A673 (cell line): ENCODE data around the gene PLEK.
"Not testable (repeated sequence)": the region's sequence is repeated elsewhere in the genome, so short reads cannot be mapped to it uniquely, and the experiment has no call there.

Source experiments
- CTCF ChIP-seq: fragments of 300-800, 200-600 bp; sonication (generic); conservative IDR thresholded peaks from 2 replicates; pipeline ENCODE4 v1.5.1; 2017; ENCODE audit warnings: low read depth, mild to moderate bottlenecking, antibody characterized with exemption, low read length, moderate library complexity, mixed read lengths
- EZH2 ChIP-seq: fragments of 200-600 bp; sonication (generic); IDR thresholded peaks from 2 replicates; pipeline ENCODE4 v1.6.1; 2017; ENCODE audit warnings: borderline replicate concordance, low read depth, mild to moderate bottlenecking, mixed read lengths, antibody characterized with exemption, low read length; ENCODE audit not compliant: poor library complexity, severe bottlenecking

GRCh38 chr2:68397704-68398263 is 32.7 kb downstream of the PLEK start:
- not testable (repeated sequence) for TF ChIP-seq CTCF, EZH2
